GM18511 (cell line): ENCODE measurements around the gene CLIC5.

Experiments
- ATAC-seq: cut with Tn5 transposase; IDR thresholded peaks from one replicate; pipeline ENCODE4 v1.9.1; 2021; ENCODE audit warnings: mild to moderate bottlenecking, moderate library complexity; ENCODE audit not compliant: unreplicated experiment

The CLIC5 gene

GRCh38 chr6:46015119-46015968 lies at the start of gene CLIC5:
CLIC5 (minus strand) TSS chr6:46015860; CDS start chr6:46015542, 318 bp downstream.
- no peak for ATAC-seq

- ATAC-seq: no peak
Observed at GRCh38 chr6:46062991-46063390, 47.3 kb upstream of the CLIC5 start.

GRCh38 chr6:46062312-46062711 lies 46.7 kb upstream of the CLIC5 start:
- ATAC-seq: no peak

GRCh38 chr6:46061497-46061896 lies 45.8 kb upstream of the CLIC5 start:
- no peak for ATAC-seq

GRCh38 chr6:46059608-46060007 lies 43.9 kb upstream of the CLIC5 start:
- ATAC-seq: no peak

GRCh38 chr6:46058951-46059350 lies 43.3 kb upstream of the CLIC5 start:
- no peak for ATAC-seq

- ATAC-seq: no peak
Observed at GRCh38 chr6:46057792-46058191, 42.1 kb upstream of the CLIC5 start.

GRCh38 chr6:46056906-46057529 lies 41.4 kb upstream of the CLIC5 start:
- no peak for ATAC-seq

GRCh38 chr6:46054516-46054915 lies 38.9 kb upstream of the CLIC5 start:
- no peak for ATAC-seq

GRCh38 chr6:46053039-46053933 lies 37.6 kb upstream of the CLIC5 start:
- no peak for ATAC-seq

GRCh38 chr6:46052479-46052878 lies 36.8 kb upstream of the CLIC5 start:
- ATAC-seq: no peak

- no peak for ATAC-seq
Observed at GRCh38 chr6:46051962-46052361, 36.3 kb upstream of the CLIC5 start.

GRCh38 chr6:46050845-46051405 lies 35.3 kb upstream of the CLIC5 start:
- no peak for ATAC-seq

- no peak for ATAC-seq
Observed at GRCh38 chr6:46048646-46049297, 33.1 kb upstream of the CLIC5 start.

GRCh38 chr6:46046558-46047174 lies 31.0 kb upstream of the CLIC5 start:
- ATAC-seq: no peak

- no peak for ATAC-seq
Observed at GRCh38 chr6:46044881-46045617, 29.4 kb upstream of the CLIC5 start.

GRCh38 chr6:46042355-46042999 lies 26.8 kb upstream of the CLIC5 start:
- ATAC-seq: peak; percentile 82

GRCh38 chr6:46040288-46040687 lies 24.6 kb upstream of the CLIC5 start:
- ATAC-seq: no peak

GRCh38 chr6:46039646-46040045 lies 24.0 kb upstream of the CLIC5 start:
- ATAC-seq: no peak
